DMS 273 (cell line): ENCODE results near the gene TRRAP.

ENCODE experiments used
- DNase-seq: peaks from one replicate; lab custom pipeline; 2025; ENCODE audit not compliant: unreplicated experiment; lab: John Stamatoyannopoulos, UW

Gene TRRAP

DNA sequence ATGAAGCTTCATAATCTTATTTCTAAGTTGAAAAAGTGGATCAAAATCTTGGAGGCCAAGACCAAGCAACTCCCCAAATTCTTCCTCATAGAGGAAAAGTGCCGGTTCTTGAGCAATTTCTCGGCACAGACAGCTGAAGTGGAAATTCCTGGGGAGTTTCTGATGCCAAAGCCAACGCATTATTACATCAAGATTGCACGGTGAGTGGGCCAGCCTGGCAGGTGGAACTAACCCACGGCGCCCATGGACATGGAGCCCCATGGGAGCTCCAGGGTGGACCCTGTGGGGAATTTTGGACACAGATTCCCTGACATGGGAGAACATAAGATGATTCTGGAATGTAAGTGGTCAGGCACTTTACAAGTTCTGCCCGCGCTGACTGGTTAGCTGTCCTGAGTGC is 125.9 kb downstream of the TRRAP start:
- no peak for DNase-seq

DNA sequence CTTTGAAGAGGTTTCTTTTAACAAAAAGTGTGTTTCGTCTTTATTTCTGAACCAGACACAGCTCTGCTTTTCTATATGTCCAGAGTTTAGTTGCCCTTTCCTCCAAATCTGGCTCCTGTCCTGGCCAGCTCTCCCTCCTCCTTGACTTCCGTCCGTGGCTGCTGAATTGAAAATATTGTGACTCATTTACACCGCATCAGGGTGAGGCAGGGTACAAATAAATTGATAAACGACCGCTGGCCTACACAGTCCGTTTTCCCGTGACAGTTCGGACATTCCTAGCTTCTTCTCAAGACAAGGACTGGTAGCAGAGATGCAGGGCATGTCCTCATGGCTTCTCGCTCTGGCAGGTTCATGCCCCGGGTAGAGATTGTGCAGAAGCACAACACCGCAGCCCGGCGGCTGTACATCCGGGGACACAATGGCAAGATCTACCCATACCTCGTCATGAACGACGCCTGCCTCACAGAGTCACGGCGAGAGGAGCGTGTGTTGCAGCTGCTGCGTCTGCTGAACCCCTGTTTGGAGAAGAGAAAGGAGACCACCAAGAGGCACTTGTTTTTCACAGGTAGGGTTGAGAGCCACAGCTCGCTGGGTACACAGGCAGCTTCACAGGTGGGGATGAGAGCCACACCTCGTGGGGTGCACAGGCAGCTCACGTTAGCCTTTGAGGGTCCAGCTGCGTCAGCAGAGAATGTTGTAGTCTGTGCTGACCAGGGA is 126.6 kb downstream of the TRRAP start:
- DNase-seq = no peak

DNA sequence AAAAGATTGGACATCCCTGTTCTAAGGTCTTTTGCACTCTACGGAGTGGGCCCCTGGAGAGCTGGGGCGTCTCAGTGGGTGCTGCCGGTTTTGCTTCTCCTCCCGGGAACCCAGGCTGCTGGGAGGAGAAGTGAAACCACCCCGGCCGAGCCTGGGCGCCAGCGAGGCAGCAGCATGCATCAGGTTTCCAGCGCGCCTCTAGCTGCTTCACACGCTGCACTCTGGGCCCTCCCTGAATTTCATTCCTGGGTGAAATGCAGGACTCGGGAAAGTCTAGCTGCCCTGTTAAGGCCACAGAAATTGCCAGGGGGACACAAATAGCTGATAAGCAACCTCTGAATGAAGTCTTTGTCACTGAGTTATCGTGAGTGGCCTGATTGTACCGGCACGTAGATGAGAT is 127.4 kb downstream of the TRRAP start:
- no peak for DNase-seq

DNA sequence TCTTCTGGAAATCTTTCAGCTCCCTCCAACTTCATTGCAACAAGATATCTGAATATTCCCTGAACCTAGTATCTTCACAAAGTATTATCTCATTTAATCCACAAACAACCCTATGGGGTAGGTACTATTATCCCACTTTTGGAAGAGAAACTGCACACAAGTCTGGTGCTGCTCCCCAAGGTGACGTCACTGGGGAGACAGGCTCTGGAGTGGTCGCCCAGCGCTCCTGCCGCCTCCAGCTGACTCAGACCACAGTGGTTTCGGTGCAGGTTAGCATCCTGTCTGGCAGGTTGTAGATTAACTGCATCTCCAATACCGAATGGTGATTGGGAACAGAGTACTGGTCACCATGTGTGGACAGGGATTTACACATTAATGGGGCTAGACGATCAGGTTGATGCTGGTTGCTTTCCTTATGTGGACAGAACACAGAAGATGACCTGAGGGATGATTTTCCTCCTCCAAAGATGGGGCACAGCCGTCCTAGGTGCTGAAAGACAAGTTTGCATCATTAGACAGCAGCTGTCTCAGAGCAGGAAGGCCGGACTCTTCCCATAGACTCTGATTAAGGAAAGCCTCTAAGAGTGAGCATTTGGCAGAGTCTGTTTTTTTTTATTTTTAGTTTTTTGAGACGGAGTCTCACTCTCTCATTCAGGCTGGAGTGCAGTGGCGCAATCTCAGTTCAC is 128.6 kb downstream of the TRRAP start:
- DNase-seq = no peak

DNA sequence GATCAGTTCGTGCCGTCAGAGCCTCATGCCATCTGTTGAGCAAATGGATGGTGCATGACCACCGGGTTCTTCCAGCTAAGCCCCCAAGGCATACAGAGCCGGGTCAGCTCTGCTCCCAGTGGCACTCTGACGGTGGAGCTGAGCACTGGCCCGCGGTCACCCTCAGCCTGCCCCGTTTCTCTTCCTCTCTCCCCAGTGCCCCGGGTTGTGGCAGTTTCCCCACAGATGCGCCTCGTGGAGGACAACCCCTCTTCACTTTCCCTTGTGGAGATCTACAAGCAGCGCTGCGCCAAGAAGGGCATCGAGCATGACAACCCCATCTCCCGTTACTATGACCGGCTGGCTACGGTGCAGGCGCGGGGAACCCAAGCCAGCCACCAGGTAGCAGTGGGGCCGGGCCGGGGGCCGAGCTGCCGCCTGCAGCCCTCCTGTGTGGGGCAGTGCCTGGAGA is 129.9 kb downstream of the TRRAP start:
- DNase-seq = no peak

DNA sequence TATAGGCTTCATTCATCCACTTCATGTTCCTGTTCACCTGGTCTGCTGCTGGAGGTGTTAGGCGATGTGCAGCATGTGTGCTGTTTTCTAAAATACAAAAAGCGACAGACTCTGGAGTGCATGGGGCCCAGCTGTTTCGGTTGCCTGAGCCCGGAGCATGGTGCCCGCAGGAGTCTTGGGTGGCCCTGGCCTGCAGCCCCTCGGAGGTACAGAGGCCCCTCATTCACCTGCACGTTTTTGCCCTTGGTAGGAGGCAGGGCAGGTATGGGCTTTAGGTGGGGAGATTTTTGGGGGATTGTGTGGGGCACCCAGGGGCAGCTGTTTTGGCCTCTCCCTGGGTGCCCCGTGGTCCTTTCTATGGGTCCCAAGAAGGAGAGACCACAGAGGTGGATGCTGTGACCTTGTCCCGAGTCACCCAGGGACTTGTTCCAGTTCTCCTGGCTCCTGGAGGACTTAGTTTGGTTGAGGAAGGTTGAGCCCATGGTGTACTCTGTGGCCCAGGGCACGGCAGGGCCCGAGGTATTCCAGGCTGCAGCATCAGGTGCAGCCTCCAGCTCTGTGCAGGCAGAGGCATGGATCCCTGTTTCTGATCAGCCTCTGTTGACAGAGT is 130.7 kb downstream of the TRRAP start:
- DNase-seq = no peak

DNA sequence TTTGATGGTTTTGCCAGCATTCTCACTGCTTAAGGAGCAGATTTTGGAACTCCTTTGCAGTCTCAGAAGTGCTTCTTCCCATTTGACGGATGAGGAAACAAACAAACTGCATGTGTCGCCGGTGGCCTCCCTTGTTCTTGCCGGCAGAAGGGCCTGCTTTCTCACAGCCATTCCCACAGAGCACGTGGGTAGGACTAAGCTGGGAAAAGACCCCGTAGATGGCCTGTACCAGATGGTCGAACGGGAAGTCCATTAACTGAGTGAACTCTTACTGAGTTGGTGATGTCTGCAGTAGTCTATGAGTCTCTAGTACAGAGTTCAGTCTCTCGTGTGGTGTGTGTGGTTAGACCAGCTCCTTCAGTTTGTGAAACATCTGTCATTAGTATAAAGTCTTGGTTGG is 131.9 kb downstream of the TRRAP start:
- DNase-seq = no peak

DNA sequence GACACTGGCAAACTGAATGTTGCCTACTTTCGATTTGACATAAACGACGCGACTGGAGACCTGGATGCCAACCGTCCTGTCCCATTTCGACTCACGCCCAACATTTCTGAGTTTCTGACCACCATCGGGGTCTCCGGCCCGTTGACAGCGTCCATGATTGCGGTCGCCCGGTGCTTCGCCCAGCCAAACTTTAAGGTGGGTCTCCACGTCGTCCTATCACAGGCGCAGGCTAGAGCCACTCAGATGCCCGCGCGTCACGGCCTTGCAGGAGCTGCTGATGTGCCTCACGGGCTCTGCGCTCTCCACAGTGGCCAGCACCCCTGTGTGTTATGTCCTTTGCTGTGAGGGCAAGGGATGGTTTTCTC is 133.0 kb downstream of the TRRAP start:
- no peak for DNase-seq

DNA sequence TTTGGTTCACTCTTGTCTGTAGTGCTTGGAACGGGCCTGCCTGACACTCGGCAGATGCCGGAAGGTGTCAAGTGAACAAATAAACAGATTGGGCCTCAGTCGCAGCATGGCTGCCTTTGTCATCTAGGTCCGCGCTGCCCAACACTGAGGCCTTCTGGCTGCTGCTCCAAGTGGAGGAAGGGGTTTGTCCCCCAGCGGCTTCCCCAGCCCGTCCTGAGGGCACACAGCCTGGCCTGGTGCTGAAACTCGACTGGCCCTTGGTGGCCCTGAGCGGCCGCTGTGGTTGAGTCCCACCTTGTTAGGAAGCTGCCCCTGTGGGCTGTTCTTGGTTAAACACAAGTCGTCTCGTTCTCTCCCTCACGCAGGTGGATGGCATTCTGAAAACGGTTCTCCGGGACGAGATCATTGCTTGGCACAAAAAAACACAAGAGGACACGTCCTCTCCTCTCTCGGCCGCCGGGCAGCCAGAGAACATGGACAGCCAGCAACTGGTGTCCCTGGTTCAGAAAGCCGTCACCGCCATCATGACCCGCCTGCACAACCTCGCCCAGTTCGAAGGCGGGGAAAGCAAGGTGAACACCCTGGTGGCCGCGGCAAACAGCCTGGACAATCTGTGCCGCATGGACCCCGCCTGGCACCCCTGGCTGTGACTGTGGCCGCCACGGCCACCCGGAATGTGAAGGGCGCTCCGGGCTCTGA is 133.5 kb downstream of the TRRAP start:
- no peak for DNase-seq

DNA sequence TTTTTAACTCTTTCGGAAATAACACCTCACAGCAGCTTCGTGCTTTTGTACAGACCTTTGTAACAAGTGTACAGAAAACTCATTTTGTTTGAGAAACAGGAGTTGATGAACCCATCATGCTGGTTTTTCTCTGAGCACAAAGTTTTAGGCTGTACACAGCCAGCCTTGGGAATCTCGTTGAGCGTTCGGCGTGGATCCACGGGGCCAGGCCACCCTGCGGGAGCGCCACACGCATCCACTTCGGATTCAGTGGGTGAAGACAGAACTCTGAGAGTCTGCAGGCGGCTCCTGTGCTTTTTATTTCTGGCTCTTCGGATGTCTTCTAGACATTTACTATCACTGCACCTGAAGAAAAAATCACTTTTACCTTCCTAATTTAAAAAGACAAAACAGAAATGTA is 134.4 kb downstream of the TRRAP start:
- no peak for DNase-seq

DNA sequence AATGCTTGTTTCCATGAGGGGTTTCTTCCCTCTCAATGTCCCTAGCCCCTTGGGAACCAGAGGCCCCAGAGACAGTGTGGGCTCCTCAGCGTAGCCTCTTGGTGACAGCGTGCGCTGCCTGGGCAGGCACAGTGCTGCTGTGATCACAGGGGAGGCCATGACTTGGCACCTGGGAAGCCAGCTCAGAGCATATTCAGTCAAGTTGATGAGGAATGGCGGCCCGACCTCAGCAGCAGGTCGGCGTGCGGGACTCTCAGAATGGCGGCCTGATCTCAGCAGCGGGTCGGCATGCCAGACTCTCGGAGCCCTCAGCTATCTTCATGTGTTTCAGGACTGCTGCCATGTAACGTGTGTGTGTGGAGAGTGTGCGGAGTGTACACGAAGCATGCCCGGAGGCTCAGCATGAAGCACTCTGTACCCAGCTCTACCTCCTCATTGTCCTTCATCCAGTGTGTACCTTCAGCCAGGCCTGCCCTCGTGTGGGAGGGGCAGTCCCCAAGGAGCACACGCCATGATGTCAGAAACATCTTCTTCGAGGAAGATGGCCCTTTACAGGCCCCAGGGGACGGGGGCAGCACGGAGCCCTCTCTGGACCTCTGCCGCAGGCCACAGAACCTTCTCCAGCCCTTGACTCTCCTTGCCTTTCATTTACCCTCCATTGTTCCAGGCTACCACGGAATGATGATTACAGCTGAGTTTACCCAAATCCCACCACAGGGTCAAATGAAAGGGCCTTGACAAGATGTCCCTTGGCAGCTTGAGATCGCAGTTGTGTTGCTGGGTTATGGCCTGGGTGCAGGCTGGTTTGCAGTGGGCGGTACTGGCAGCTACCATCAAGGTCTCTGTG is 135.2 kb downstream of the TRRAP start:
- DNase-seq = no peak

DNA sequence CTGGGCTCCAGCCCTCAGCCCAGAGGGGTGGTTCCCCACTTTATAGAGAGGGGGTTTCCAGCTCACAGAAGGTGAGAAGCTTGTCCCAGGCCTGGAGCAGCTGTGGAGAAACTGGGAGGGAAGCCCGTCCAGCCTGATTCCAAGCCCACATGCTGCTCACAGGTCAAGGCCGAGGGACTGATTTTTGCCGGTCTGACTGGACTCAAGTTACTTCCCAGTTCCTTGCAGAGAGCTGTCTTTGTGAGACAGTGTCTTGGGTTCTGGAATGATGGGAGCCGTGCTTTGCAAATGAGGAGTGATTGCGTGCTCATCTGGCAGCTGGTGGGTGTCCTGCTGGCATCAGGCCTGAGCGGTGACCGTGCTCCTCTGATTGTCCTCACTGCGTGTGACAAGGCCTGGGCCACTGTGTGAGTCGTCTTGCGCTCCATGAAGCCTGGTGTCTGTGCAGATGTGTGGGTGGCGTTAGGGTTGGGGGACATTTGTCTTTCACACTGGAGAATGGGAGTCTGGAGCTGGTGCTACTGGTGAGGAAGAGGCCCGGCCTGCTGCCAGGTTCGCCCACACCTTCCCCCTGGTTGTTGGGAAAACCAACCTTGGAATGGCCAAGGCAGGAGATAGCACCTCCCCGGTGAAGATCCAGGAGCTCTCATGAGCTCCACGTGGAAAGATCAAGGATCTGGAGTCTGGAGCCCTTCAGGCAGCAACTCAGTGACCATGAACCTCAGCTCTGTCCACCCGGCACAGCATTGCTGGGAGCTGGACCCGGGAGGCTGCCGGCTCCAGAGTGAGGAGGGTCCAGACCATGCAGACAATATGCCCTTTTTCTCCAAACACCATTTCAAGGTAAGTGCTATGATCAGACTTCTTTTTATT is 136.0 kb downstream of the TRRAP start:
- no peak for DNase-seq

DNA sequence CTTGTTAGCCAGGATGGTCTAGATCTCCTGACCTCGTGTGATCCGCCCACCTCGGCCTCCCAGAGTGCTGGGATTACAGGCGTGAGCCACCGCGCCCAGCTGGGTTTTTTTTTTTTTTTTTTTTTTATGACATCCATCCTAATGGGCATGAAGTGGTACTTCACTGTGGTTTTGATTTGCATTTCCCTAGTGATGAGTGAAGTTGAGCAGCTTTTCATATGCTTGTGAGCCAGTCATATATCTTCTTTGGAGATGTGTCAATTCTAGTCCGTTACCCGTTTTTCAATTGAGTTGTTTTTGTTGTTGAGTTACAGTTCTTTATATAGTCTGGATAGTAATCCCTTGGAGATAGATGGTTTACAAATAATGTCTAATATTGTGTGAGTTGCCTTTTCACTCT is 137.9 kb downstream of the TRRAP start:
- DNase-seq = no peak

DNA sequence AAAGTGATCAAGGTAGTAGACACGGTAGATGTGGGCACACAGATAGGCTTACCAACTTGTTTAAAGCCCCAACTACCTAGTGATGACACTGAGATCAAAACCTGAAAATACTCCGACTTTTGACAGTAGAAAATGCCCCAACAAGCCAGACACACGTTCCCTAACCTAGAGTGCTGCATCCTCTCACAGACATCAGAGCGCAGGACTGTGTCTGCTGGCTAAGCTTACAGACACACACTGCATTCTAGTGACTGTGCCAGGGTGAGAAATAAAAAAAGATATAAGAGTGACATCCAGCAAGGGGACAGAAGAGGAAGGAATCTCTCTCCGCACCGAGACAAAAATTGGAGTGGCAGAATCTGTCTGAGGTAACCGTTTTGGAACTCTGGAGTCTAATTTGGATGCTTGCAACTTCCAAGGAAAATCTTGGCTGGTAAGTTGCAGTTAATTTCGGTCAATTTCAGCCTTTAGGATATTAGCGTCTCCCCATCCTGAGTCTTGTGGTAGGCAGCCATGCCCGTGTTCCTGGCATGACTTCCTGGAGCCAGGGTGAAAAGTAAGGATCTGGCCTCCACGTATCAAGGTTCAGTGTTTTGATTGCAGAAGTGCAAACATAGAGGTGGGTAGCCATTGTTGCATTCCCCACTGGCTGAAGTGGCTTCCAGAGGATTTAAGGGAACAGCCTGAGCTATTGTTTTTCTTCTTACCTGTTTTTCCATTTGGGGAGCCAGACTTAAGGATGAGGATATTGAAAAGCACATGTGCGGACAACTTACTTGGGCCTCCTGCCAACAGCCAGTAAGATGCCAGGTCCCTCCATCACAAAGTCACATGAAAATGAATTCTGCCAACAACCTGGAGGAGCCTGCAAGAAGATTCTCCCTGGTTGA is 141.4 kb downstream of the TRRAP start:
- DNase-seq = no peak

DNA sequence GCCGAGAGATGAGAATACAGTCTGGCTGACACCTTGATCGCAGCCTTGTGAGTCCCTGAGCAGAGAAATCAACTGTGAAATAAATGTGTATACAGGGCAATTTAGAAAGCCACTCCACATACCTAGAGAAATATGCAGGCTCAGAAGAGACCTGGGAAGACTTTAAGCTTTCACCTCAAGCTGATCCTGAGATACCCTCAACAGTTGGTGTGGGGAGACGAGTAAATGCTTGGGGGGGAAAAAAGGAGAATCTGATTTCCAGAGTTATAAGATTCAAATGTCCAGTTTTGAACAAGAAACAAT is 142.0 kb downstream of the TRRAP start:
- no peak for DNase-seq

DNA sequence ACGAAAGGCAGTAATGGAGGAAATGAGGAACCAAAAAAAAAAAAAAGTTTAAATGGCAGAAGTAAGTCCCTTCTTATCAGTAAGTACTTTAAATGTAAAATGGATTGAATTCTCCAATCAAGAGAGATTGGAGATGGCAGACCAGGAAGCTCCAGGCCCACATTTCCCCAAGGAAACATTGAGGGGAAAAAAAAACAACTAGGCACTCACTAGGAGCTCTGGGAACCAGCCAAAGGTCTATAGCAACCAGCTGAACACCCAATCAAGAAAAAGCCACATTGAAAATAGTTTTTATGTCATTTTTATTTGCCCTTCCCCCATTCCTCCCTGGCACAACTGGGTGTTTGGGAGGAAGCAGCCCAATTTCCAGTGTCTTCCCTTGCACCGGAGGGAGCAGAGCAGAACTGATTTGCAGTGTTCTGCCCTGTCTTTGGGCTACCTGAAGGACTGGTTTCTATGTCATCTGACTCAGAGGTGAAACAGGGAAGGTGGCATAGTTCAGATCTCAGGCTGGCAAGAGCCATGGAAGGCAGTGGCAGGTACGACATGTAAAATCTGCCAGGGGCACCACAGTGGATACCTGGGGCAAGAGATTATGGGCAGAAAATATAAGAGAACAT is 143.7 kb downstream of the TRRAP start:
- no peak for DNase-seq

DNA sequence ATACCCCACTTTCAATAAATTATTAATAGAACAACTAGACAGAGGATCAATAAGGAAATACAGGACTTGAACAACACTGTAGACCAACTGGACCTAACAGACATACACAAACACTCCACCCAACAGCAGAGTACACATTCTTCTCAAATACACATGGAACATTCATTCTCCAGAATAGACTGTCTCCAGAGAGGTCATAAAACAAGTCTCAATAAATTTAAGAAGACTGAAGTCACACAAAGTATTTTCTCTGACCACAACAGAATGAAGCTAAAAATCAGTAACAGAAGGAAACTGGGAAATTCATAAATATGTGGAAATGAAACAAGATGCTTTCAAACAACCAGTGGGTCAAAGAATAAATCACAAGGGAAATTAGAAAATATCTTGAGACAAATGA is 145.7 kb downstream of the TRRAP start:
- DNase-seq = no peak

DNA sequence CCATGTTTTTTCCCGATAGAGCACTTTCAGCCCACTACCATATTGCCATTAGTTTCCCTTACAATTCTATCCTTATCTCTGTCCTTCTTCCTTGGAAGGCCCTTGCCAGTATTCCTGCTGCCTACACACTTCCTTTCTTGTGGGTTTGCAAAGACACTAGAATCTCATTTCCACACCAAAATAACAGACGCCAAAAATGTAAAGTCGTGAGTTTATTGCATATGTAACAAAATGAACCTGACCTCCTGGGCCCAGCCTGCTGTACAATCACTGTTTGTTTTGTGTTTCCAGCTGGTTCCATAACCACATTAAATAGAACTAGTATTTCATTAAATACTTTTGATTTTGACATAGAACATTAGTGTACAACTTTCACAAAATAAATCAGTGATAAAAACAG is 148.9 kb downstream of the TRRAP start:
- no peak for DNase-seq

DNA sequence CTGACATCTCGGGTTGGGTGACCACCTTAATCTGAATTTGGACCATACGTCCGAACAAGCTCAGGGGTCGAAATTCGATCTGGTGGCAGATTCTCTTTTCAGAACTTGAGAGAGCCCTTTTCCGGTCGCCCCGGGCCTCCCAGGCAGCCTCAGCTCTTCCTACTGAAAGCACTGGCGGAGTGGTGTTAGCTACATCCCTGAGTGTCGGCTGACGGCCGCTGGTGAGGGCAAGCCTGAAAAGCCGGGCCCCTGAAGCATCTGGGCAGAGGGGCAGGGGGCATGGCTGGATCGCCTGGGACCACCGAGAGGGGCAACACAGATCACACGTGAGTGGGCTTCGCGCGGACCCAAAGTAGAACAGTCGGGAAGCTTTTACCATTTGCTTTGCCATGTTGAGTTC is 149.5 kb downstream of the TRRAP start:
- no peak for DNase-seq
